Left ventricle myocardium inferior (tissue), 1 donor: ENCODE measurements around the gene DDX1. TPM values are rescaled to one million over a fixed set of nuclear protein-coding genes. Genes with fewer than 3 reads are reported as not detected.

Source experiments
- DNase-seq: peaks from one replicate; pipeline ENCODE4 v3.0.0-alpha.2; 2020
- H3K27ac ChIP-seq: fragments of 200-600 bp; replicated peaks from 2 replicates; pipeline ENCODE4 v1.8.0; 2021
- H3K27me3 ChIP-seq: fragments of 200-600 bp; 2 replicates; pipeline ENCODE4 v1.8.0; 2021; ENCODE audit warnings: low read depth
- H3K36me3 ChIP-seq: fragments of 200-600 bp; 2 replicates; pipeline ENCODE4 v1.8.0; 2021
- H3K4me1 ChIP-seq: fragments of 200-600 bp; 2 replicates; pipeline ENCODE4 v1.8.0; 2021
- H3K4me3 ChIP-seq: fragments of 200-600 bp; 2 replicates; pipeline ENCODE4 v1.8.0; 2021; ENCODE audit warnings: mild to moderate bottlenecking, moderate library complexity
- H3K9me3 ChIP-seq: fragments of 200-600 bp; replicated peaks from 2 replicates; pipeline ENCODE4 v1.8.0; 2021
- intact Hi-C: fragments of 100-400 bp; cut with micrococcal nuclease; formaldehyde crosslinking; loops from one replicate; pipeline ENCODE4 v1.11.0; 2022
- total RNA-seq: library from RNA; stranded (reverse); fragmentation: NEBNext Ultra II Directional; extraction: Animal tissue kit (Norgen Biotek cat#: 25700); gene quantifications from one replicate; pipeline ENCODE4 v1.2.1, GENCODE V29; 2021
- TF ChIP-seq, protein P1 (sequence below): fragments of 200-600 bp; IDR thresholded peaks from 2 replicates; pipeline ENCODE4 v1.8.0; 2021; ENCODE audit warnings: antibody characterized with exemption, mild to moderate bottlenecking, borderline replicate concordance
- donor health status: DM: no; HTN: yes; CAD: no; lungs with severe emphysema.

Gene DDX1
- total RNA-seq, 1 donor from 2014 or later = 156 TPM

DNA sequence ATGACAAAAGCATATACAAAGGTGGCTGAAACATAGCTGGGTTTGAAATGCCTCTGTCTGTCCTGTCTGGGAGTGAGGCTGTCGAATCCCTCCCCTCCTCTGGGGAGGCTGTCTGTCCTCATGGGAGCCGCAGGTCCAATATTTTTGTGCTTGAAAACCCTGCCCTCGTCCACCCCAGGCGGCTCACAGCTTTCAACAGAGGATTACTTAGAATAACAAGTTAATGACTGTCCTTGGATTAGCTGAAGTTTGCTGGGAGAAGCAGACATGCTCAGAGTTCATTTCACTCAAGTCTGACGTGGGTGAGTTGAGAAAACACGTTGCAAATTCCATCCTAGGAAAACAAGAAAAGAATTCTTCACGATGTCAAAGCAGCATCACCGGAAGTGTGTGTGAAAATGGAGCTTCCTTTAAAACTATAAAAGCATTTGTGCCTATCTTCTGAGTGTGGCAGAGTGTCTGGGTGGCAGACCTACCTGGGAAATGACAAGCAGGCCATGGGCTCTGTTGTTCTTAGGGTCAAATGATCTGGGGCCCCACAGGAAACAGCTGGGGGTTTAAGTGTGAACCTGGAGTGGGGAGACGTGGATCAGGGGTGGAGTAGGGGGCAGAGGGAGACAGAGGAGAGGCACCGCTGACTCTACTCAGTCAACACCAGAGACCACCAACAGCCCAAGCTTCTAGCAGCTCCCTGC, 77.1 kb downstream of the DDX1 start:
- no peaks in the 10 kb centered on the region for H3K36me3 ChIP-seq
- H3K27ac ChIP-seq = no peak overlapping the region
- intact Hi-C loops = no loop called here
- H3K27me3 ChIP-seq = peaks cover 10% of the 10 kb centered on the region
- H3K9me3 ChIP-seq = no peaks in the 10 kb centered on the region
- peaks cover 11% of the 10 kb centered on the region for H3K4me1 ChIP-seq
- DNase-seq = no peak
- H3K4me3 ChIP-seq = no peak overlapping the region
- TF ChIP-seq, protein P1, sequence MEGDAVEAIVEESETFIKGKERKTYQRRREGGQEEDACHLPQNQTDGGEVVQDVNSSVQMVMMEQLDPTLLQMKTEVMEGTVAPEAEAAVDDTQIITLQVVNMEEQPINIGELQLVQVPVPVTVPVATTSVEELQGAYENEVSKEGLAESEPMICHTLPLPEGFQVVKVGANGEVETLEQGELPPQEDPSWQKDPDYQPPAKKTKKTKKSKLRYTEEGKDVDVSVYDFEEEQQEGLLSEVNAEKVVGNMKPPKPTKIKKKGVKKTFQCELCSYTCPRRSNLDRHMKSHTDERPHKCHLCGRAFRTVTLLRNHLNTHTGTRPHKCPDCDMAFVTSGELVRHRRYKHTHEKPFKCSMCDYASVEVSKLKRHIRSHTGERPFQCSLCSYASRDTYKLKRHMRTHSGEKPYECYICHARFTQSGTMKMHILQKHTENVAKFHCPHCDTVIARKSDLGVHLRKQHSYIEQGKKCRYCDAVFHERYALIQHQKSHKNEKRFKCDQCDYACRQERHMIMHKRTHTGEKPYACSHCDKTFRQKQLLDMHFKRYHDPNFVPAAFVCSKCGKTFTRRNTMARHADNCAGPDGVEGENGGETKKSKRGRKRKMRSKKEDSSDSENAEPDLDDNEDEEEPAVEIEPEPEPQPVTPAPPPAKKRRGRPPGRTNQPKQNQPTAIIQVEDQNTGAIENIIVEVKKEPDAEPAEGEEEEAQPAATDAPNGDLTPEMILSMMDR = no peak

DNA sequence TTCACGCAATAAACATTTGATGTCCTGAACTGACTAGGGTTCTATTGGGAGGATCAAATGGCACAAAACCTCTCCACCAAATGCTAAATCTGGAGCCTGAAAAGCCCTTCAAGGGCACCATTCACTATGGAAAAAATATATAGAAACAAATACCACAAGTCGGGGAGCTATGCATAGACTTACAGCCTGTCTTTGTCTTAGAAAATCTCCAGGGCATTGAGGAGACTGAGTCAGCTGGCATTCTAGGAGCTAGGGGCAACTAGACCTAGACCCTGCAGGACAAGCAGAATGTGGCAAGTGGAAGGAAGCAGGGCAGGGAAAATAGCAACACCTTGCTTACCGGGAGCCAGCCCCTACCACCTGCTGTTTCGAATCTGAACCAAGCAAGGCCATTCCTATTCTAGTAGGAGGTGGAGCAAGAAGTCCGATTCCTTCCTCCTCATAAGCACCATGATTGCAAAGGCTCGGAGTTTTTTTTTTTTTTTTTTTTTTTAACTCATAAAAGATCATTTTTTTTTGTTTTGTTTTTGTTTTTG, 77.8 kb downstream of the DDX1 start:
- Histone ChIP-seq H3K27ac (no peak overlapping the region), H3K27me3 (peaks cover 10% of the 10 kb centered on the region), H3K36me3 (no peaks in the 10 kb centered on the region), H3K4me3 (no peak overlapping the region), H3K4me1 (peaks cover 11% of the 10 kb centered on the region), H3K9me3 (no peaks in the 10 kb centered on the region)
- no peak for DNase-seq
- TF ChIP-seq, protein P1 = no peak
- intact Hi-C loops = no loop called here

DNA sequence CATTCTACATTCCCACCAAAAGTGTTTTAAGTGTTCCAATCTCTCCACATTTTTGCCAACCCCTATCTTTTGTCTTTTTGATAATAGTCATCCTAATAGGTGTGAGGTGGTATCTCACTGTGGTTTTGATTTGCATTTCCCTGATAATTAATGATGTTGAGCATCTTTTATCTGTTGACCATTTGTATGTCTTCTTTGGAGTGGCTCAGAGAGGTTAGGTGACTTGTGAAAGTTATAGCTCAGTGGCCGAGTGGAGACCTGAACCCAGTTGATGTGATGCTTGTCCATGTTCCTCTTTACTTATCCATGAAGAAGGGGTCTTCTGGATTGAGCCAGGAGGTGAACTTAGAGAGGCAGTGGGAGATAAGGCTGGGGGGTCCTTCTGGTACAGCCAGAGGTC, 78.8 kb downstream of the DDX1 start:
- no peaks in the 10 kb centered on the region for H3K9me3 ChIP-seq
- TF ChIP-seq, protein P1 = no peak
- H3K36me3 ChIP-seq = no peaks in the 10 kb centered on the region
- intact Hi-C loops = no loop called here
- H3K27ac ChIP-seq = no peak overlapping the region
- no peak overlapping the region for H3K4me3 ChIP-seq
- peaks cover 10% of the 10 kb centered on the region for H3K27me3 ChIP-seq
- peaks cover 11% of the 10 kb centered on the region for H3K4me1 ChIP-seq
- no peak for DNase-seq

DNA sequence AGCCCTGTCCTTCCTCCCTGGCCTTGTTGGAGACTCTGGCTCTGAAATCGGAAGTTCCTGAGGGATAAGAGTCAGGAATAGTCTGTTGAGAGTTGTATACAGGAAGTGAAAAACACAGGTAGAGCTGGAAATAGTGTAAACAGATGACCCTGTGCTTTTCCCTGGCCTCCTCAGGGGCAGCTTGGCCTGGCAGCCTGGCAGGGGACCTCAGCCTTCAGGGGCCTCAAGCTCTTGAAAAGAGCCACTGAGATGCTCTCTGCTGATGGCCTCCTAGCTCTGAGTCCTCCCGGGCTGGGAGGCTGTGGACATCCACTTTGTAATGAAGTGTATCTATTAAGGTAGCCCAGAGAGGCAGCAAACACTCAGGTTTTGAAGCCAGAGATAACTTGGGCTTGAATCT, 79.3 kb downstream of the DDX1 start:
- TF ChIP-seq, protein P1 = no peak
- Histone ChIP-seq H3K36me3 (no peaks in the 10 kb centered on the region), H3K27ac (no peak overlapping the region), H3K4me1 (peaks cover 11% of the 10 kb centered on the region), H3K27me3 (peaks cover 10% of the 10 kb centered on the region), H3K4me3 (no peak overlapping the region), H3K9me3 (no peaks in the 10 kb centered on the region)
- no peak for DNase-seq
- intact Hi-C loops = no loop called here

DNA sequence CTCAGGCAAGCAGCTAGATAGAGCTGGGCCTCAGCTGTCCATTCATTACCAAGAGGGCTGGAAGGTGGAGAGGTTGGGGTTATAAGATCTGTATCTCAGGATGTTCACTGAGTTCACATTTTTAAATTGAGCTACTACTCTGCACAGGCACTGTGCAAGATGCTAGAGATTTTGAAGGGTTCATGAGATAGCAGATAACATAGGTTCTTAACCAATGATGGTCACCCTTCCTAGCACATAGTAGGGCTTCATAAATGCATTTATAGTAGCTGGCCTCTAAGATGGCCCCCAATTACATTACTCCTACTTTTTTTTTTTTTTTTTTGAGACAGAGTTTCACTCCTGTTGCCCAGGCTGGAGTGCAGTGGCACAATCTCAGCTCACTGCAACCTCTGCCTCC, 79.7 kb downstream of the DDX1 start:
- TF ChIP-seq, protein P1 = no peak
- no peaks in the 10 kb centered on the region for H3K36me3 ChIP-seq
- no peak overlapping the region for H3K4me3 ChIP-seq
- peaks cover 10% of the 10 kb centered on the region for H3K27me3 ChIP-seq
- no peak for DNase-seq
- peaks cover 11% of the 10 kb centered on the region for H3K4me1 ChIP-seq
- H3K27ac ChIP-seq = no peak overlapping the region
- no peaks in the 10 kb centered on the region for H3K9me3 ChIP-seq
- intact Hi-C loops = no loop called here
